ENCODE data around the gene HOXC10. TPM values are rescaled to one million over a fixed set of nuclear protein-coding genes. Genes with fewer than 3 reads are reported as not detected.
A peak's percentile ranks its signal among the peaks of the same experiment; 100 is the strongest.

The HOXC10 gene
- total RNA-seq, 1 experiment from 2014 or later, result 3.8 TPM

DNA sequence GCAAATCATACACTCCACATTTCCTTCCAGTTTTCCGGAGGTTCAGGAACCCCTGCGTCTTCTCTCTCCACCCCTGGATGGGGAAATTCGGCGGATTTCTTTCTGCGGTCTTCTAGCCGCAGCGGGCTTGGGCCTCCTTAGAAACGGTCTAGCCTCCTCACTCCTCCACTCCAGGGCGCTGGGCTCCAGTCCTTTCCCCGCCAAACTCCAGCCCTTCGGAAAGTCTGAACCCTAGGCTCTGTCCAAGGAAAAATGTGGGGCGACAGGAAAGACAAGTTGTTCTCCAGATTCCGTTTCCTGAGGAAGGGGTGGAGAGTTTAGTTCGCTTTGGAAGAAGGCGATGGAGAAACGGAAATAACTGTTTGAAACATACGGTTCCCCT lies 1.4 kb upstream of the HOXC10 start:
- H3K27ac ChIP-seq (ENCODE audit: low read depth, low read length), result no peak overlapping the region
- H3K9me3 ChIP-seq (ENCODE audit: control insufficient read depth in 1 of 2, insufficient read depth in 1 of 2, low read depth in 1 of 2, low read length in 2 of 2), result no peaks in the 10 kb centered on the region
- peaks cover 0 to 6% of the 10 kb centered on the region in 2 experiments; a peak in 2 of 4 replicates for H3K4me1 ChIP-seq (ENCODE audit: control insufficient read depth in 1 of 2, insufficient read depth in 2 of 2, low read length in 2 of 2)
- H2AFZ ChIP-seq (ENCODE audit: low read depth, low read length, poor library complexity, severe bottlenecking), result no peak overlapping the region
- no peak overlapping the region for H3K4me3 ChIP-seq (replicated peaks in 1 of 2; ENCODE audit: low read depth in 1 of 2, low read length in 2 of 2)
- no peaks in the 10 kb centered on the region for H4K20me1 ChIP-seq (ENCODE audit: insufficient read depth)
- H3K27me3 ChIP-seq (ENCODE audit: insufficient read depth, low read length), result no peaks in the 10 kb centered on the region
- no peak for ATAC-seq
- intact Hi-C loops (cut with micrococcal nuclease), result no loop called here
- no peaks in the 10 kb centered on the region for H3K36me3 ChIP-seq (ENCODE audit: control insufficient read depth in 1 of 2, insufficient read depth in 2 of 2, low read length in 2 of 2)
- H3K79me2 ChIP-seq (ENCODE audit: insufficient read depth, low read length), result no peaks in the 10 kb centered on the region
- no peaks in the 10 kb centered on the region for H3K9me2 ChIP-seq (ENCODE audit: insufficient read depth)
- CTCF ChIA-PET, result interaction anchor here (2.8 to 5.7 kb wide), 2 partner anchors 20 to 216 kb away, joined by 8 to 35 read pairs; no protein-coding TSS in a partner anchor
- H3K4me2 ChIP-seq (ENCODE audit: low read length), result no peak overlapping the region
- H3K9ac ChIP-seq (ENCODE audit: low read length), result no peak overlapping the region
- TF ChIP-seq, protein P1, sequence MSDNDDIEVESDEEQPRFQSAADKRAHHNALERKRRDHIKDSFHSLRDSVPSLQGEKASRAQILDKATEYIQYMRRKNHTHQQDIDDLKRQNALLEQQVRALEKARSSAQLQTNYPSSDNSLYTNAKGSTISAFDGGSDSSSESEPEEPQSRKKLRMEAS (IDR thresholded peaks at IDR 0.05), result no peak
- TF ChIP-seq TCF7L2 (IDR thresholded peaks at IDR 0.05; ENCODE audit: borderline replicate concordance, extremely low read depth, insufficient read depth, insufficient read length), result no peak
- RAD21 ChIA-PET (ENCODE audit: low non-redundant PET in 1 of 2, low total read pairs in 2 of 2, uncharacterized antibody in 2 of 2, unreplicated experiment in 2 of 2), result no interaction called here
- POLR2A ChIA-PET, result no interaction called here
- DNase-seq (ENCODE audit: low read depth, low spot score), result no peak
- BruUV-seq (replicated peaks), result no TSS peak

DNA sequence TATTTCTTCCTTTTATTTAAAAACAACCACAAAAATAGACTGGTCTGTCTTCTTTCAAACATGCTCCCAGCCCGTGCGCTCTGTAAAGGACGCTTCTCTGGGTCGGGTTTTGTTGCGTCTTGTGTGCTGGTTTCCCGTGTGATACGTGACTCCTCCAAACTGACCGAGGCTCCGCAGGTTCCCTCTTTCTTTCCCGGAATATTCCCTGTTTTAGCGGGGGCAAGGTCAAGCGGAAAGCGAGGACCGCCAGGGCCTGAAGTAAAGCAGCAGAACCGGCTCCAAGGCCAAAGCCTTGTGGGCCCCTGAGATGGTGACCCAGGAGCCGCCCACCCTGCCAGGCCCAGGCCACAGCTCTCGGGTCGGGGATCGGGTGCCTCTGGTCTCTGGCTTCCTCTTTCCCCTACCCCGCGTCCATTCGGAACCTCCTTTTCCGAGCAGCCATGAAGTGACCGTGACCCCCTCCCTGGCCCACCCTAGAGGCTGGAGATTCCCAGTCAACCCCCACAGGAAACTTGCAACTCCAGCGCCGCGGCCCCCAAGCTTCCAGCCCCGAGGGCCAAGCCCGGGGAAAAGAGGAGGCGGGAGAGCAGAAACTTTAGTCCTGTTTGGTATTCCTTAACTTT lies 885 bp upstream of the HOXC10 start:
- no peaks in the 10 kb centered on the region for H3K79me2 ChIP-seq (ENCODE audit: insufficient read depth, low read length)
- H3K27ac ChIP-seq (ENCODE audit: low read depth, low read length), result no peak overlapping the region
- no peaks in the 10 kb centered on the region for H3K9me3 ChIP-seq (ENCODE audit: control insufficient read depth in 1 of 2, insufficient read depth in 1 of 2, low read depth in 1 of 2, low read length in 2 of 2)
- peaks cover 0 to 10% of the 10 kb centered on the region in 2 experiments; a peak in 2 of 4 replicates for H3K4me1 ChIP-seq (ENCODE audit: control insufficient read depth in 1 of 2, insufficient read depth in 2 of 2, low read length in 2 of 2)
- no peak for DNase-seq (ENCODE audit: low read depth, low spot score)
- ChIA-PET CTCF (interaction anchor here (0.9 to 5.7 kb wide), 11 partner anchors 14 to 232 kb away, joined by 3 to 35 read pairs (median 8); partner anchors contain the start of genes HOXC5 and HOXC9), POLR2A (interaction anchor here (0.8 to 1.3 kb wide), 2 partner anchors 11 to 253 kb away, joined by 3 read pairs; no protein-coding TSS in a partner anchor), RAD21 (ENCODE audit: low non-redundant PET in 1 of 2, low total read pairs in 2 of 2, uncharacterized antibody in 2 of 2, unreplicated experiment in 2 of 2) (no interaction called here)
- no peaks in the 10 kb centered on the region for H4K20me1 ChIP-seq (ENCODE audit: insufficient read depth)
- H3K4me2 ChIP-seq (ENCODE audit: low read length), result peak overlapping the region; percentile 41
- H3K9ac ChIP-seq (ENCODE audit: low read length), result no peak overlapping the region
- H3K9me2 ChIP-seq (ENCODE audit: insufficient read depth), result no peaks in the 10 kb centered on the region
- H3K27me3 ChIP-seq (ENCODE audit: insufficient read depth, low read length), result no peaks in the 10 kb centered on the region
- no peak overlapping the region for H2AFZ ChIP-seq (ENCODE audit: low read depth, low read length, poor library complexity, severe bottlenecking)
- H3K4me3 ChIP-seq (replicated peaks in 1 of 2; ENCODE audit: low read depth in 1 of 2, low read length in 2 of 2), result no peak overlapping the region
- no TSS peak for BruUV-seq (replicated peaks)
- intact Hi-C loops (cut with micrococcal nuclease), result loop anchor here (2.0 kb wide), 2 partner anchors 217 to 231 kb away; no protein-coding TSS in a partner anchor
- no peaks in the 10 kb centered on the region for H3K36me3 ChIP-seq (ENCODE audit: control insufficient read depth in 1 of 2, insufficient read depth in 2 of 2, low read length in 2 of 2)
- no peak for ATAC-seq
- TF ChIP-seq ZNF274 (IDR thresholded peaks at IDR 0.05; ENCODE audit: low read depth, low read length) (no peak), EZH2phosphoT487 (IDR thresholded peaks at IDR 0.05; ENCODE audit: borderline replicate concordance) (no peak), TCF7L2 (IDR thresholded peaks at IDR 0.05; ENCODE audit: borderline replicate concordance, extremely low read depth, insufficient read depth, insufficient read length) (no peak), EGR1 (IDR thresholded peaks at IDR 0.05; ENCODE audit: low read depth) (no peak), ELF1 (IDR thresholded peaks at IDR 0.05; ENCODE audit: borderline replicate concordance, low read depth) (no peak), SIN3A (IDR thresholded peaks at IDR 0.05; ENCODE audit: low read depth) (no peak), POLR2A (IDR thresholded peaks at IDR 0.05; ENCODE audit: borderline replicate concordance, extremely low read depth, insufficient read depth, insufficient read length) (no peak), SP1 (IDR thresholded peaks at IDR 0.05; ENCODE audit: low read depth) (no peak), SRF (IDR thresholded peaks at IDR 0.05; ENCODE audit: low read depth) (no peak), EZH2 (IDR thresholded peaks at IDR 0.05) (no peak), FOSL1 (IDR thresholded peaks at IDR 0.05; ENCODE audit: low read depth) (no peak), CEBPB (IDR thresholded peaks at IDR 0.05; ENCODE audit: low read depth) (no peak), POLR2AphosphoS5 (IDR thresholded peaks at IDR 0.05; ENCODE audit: low read depth, low read length) (no peak)
- TF ChIP-seq, protein P2, sequence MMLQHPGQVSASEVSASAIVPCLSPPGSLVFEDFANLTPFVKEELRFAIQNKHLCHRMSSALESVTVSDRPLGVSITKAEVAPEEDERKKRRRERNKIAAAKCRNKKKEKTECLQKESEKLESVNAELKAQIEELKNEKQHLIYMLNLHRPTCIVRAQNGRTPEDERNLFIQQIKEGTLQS (IDR thresholded peaks at IDR 0.05), result no peak
- TF ChIP-seq, protein P3, sequence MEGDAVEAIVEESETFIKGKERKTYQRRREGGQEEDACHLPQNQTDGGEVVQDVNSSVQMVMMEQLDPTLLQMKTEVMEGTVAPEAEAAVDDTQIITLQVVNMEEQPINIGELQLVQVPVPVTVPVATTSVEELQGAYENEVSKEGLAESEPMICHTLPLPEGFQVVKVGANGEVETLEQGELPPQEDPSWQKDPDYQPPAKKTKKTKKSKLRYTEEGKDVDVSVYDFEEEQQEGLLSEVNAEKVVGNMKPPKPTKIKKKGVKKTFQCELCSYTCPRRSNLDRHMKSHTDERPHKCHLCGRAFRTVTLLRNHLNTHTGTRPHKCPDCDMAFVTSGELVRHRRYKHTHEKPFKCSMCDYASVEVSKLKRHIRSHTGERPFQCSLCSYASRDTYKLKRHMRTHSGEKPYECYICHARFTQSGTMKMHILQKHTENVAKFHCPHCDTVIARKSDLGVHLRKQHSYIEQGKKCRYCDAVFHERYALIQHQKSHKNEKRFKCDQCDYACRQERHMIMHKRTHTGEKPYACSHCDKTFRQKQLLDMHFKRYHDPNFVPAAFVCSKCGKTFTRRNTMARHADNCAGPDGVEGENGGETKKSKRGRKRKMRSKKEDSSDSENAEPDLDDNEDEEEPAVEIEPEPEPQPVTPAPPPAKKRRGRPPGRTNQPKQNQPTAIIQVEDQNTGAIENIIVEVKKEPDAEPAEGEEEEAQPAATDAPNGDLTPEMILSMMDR (IDR thresholded peaks at IDR 0.05 in 2 of 3, conservative IDR thresholded peaks at IDR 0.05 in 1 of 3; ENCODE audit: borderline replicate concordance in 1 of 3, insufficient read depth in 1 of 3, low read depth in 2 of 3, low read length in 2 of 3), result no peak
- TF ChIP-seq, protein P1 (IDR thresholded peaks at IDR 0.05), result no peak
